Coronary artery (tissue), 2 donors: ENCODE results near the gene SLC1A3.

ENCODE experiments used
- DNase-seq: peaks from one replicate; pipeline ENCODE4 v3.0.0-alpha.2; 2017; ENCODE audit warnings: low spot score
- H3K27ac ChIP-seq, 2 donors: fragments of 200-600 bp; sonication (generic); one replicate each; pipeline ENCODE4 v1.5.1; 2016 to 2019
- H3K4me3 ChIP-seq: fragments of 200-600 bp; sonication (generic); 2 replicates; pipeline ENCODE4 v1.5.1; 2016; ENCODE audit warnings: mild to moderate bottlenecking, moderate library complexity
- CTCF ChIP-seq: fragments of 200-600 bp; sonication (generic); IDR thresholded peaks from one replicate; pipeline ENCODE4 v1.5.1; 2019; ENCODE audit warnings: antibody characterized with exemption

SLC1A3 gene

GRCh38 chr5:36646100-36646499 is 39.7 kb downstream of the SLC1A3 start:
- DNase-seq, result no peak
- TF ChIP-seq CTCF, result no peak
- Histone ChIP-seq H3K4me3 (no peak overlapping the region), H3K27ac (no peak overlapping the region)

DNA sequence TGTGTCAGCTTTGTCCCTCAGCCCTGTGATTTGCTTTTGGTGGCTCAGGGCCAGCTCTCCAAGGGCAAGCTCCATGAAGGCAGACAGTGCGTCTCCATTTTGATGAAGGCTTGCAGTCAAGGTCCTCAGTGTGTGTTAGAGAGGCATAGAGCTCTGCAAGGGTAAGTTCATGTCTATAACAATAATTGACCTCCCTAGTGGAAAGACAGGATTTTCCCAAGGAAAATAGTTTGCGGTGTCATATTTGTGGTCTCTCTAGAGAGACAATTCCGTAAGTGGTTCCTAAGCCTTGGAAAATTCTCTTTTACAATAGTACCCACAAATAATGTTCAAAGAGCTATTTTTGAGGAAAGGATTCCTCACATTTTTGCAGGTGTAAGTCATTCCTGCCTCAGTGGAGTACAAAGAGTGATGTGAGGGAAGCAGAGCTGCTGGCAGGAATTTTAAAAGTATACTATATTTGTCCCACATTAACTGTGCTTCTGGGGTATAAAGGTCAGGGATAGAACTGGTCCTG is 40.2 kb downstream of the SLC1A3 start:
- TF ChIP-seq CTCF, result no peak
- H3K4me3 ChIP-seq, result no peak overlapping the region
- no peak for DNase-seq
- no peak overlapping the region for H3K27ac ChIP-seq

GRCh38 chr5:36647046-36647445 is 40.6 kb downstream of the SLC1A3 start:
- DNase-seq, result no peak
- TF ChIP-seq CTCF, result no peak
- H3K27ac ChIP-seq, result no peak overlapping the region
- no peak overlapping the region for H3K4me3 ChIP-seq

DNA sequence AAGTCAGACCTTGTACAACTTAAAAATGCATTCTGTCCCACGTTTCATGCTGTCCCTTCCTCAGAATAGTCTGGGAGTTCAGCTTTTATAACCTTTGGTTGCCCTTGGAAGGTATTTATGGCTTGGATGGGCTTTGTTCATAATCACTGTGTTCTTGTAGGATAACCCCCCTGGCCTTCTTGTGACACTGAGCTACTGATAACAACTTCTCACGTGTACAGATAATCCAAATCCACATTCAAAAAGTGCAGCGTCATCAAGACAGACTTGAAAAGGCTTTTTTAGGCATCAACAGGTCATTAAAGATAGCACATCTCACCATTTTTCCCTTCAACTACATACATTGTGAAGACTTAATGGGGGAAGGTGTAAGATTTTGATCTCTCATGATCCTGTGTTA is 42.0 kb downstream of the SLC1A3 start:
- H3K27ac ChIP-seq, result no peak overlapping the region
- DNase-seq, result no peak
- no peak for TF ChIP-seq CTCF
- H3K4me3 ChIP-seq, result no peak overlapping the region

- Histone ChIP-seq H3K27ac (no peak overlapping the region), H3K4me3 (no peak overlapping the region)
- DNase-seq, result no peak
- TF ChIP-seq CTCF, result no peak
Measured at GRCh38 chr5:36651761-36652685, 45.6 kb downstream of the SLC1A3 start.

DNA sequence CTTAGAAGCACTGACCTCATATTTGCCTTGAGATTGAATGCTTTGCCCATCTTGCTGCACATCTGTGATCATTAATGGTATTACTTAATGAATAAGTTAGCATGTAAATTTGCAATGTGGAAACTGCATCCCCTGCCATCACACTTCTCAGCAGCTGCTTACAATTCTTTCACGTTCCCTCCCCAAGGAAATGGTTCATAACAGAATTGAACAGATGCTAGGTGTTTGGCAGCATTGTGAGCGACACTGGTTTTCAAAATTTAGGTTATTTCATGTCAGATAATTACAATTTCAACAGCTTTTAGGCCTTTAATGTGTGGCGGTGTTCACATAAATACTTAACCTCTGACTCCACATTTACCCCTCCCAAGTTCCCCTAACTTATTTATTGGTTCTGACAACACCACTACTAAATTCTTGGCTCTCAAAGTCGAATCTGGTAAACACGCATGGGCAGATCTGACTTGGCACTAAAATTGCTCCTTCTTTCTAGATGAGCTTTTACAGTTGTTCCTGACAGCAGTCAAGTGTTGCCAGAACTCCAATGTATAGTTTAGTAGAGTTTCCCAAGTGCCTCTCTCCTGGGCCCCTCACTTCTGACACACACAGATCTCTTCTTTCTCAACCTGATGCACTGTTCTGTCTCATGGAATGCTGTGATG is 46.8 kb downstream of the SLC1A3 start:
- no peak for DNase-seq
- TF ChIP-seq CTCF, result no peak
- H3K4me3 ChIP-seq, result no peak overlapping the region
- H3K27ac ChIP-seq, result no peak overlapping the region
